ENCODE results near the gene KPNA6. TPM values are rescaled to one million over a fixed set of nuclear protein-coding genes. Genes with fewer than 3 reads are reported as not detected.

The KPNA6 gene
- total RNA-seq, 3 donors from 2014 or later = 47.1 to 70.7 (median 50.1) TPM

GRCh38 chr1:32094746-32095521 lies 12.9 kb upstream of the KPNA6 start:
- TF ChIP-seq, protein P1, sequence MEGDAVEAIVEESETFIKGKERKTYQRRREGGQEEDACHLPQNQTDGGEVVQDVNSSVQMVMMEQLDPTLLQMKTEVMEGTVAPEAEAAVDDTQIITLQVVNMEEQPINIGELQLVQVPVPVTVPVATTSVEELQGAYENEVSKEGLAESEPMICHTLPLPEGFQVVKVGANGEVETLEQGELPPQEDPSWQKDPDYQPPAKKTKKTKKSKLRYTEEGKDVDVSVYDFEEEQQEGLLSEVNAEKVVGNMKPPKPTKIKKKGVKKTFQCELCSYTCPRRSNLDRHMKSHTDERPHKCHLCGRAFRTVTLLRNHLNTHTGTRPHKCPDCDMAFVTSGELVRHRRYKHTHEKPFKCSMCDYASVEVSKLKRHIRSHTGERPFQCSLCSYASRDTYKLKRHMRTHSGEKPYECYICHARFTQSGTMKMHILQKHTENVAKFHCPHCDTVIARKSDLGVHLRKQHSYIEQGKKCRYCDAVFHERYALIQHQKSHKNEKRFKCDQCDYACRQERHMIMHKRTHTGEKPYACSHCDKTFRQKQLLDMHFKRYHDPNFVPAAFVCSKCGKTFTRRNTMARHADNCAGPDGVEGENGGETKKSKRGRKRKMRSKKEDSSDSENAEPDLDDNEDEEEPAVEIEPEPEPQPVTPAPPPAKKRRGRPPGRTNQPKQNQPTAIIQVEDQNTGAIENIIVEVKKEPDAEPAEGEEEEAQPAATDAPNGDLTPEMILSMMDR (IDR thresholded peaks at IDR 0.05) = no peak
- DNase-seq (peak; percentile 38 to 72 (median 48)), ATAC-seq (peak; percentile 90)
- no peak overlapping the region for H3K4me3 ChIP-seq
- H3K9me3 ChIP-seq = no peaks in the 10 kb centered on the region
- H3K4me1 ChIP-seq (ENCODE audit: low read depth) = no peaks in the 10 kb centered on the region
- intact Hi-C loops (cut with DNase I, micrococcal nuclease) = no loop called here
- H3K36me3 ChIP-seq (ENCODE audit: low read depth) = peaks cover 2% of the 10 kb centered on the region

- no peak for DNase-seq
- intact Hi-C loops (cut with DNase I, micrococcal nuclease) = no loop called here
- no peaks in the 10 kb centered on the region for H3K4me1 ChIP-seq (ENCODE audit: low read depth)
- no peaks in the 10 kb centered on the region for H3K9me3 ChIP-seq
- TF ChIP-seq, protein P1 (IDR thresholded peaks at IDR 0.05) = no peak
- no peak overlapping the region for H3K4me3 ChIP-seq
- no peak for ATAC-seq
- H3K36me3 ChIP-seq (ENCODE audit: low read depth) = no peaks in the 10 kb centered on the region
These were observed 8.4 kb upstream of the KPNA6 start for GRCh38 chr1:32099426-32099825.

DNA sequence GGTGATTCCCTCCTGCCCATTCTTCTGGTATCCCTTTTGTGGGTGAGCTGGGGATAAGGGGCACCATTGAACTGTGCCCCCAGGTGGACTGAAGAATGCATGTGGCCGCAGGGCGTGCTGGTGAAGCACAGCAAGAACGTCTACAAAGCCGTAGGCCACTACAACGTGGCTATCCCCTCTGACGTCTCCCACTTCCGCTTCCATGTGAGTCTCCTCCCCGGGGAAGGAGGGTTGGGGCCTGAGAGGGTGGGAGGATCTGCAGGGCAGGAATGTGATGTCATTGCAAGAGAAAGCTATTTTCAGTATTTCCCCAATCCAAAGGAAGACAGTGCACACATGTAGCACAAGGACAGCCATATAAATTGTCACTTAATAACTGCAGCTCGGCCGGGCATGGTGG lies 7.5 kb upstream of the KPNA6 start:
- intact Hi-C loops (cut with DNase I, micrococcal nuclease) = no loop called here
- ATAC-seq = no peak
- TF ChIP-seq, protein P1 (IDR thresholded peaks at IDR 0.05) = no peak
- H3K36me3 ChIP-seq (ENCODE audit: low read depth) = no peaks in the 10 kb centered on the region
- no peaks in the 10 kb centered on the region for H3K9me3 ChIP-seq
- no peaks in the 10 kb centered on the region for H3K4me1 ChIP-seq (ENCODE audit: low read depth)
- H3K4me3 ChIP-seq = no peak overlapping the region
- no peak for DNase-seq

GRCh38 chr1:32100807-32101708 lies 6.8 kb upstream of the KPNA6 start:
- intact Hi-C loops (cut with DNase I, micrococcal nuclease) = no loop called here
- no peaks in the 10 kb centered on the region for H3K36me3 ChIP-seq (ENCODE audit: low read depth)
- TF ChIP-seq, protein P1 (IDR thresholded peaks at IDR 0.05) = no peak
- no peak overlapping the region for H3K4me3 ChIP-seq
- DNase-seq (no peak), ATAC-seq (no peak)
- H3K4me1 ChIP-seq (ENCODE audit: low read depth) = no peaks in the 10 kb centered on the region
- no peaks in the 10 kb centered on the region for H3K9me3 ChIP-seq

DNA sequence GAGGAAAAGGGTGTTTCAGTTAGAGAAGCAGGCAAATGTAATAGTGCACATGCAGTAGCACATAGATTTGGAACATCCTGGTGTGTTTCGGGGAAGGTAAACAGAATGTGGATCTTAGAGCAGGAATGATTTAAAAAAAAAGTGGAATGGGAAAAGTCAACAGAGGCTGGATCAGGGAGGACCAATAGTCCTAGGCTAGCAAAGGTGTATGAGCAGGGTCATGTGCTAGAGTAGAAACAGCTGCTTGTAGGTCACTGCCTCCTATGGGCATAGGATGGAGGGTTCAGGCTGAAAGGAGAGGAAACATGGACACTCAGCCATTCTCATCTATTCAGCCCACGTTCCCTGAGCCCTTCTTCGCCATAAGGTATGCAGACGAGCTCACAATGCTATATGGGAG lies 3.7 kb upstream of the KPNA6 start:
- TF ChIP-seq, protein P1 (IDR thresholded peaks at IDR 0.05) = no peak
- DNase-seq = no peak
- no peak for ATAC-seq
- no peaks in the 10 kb centered on the region for H3K9me3 ChIP-seq
- H3K4me1 ChIP-seq (ENCODE audit: low read depth) = no peaks in the 10 kb centered on the region
- no peak overlapping the region for H3K4me3 ChIP-seq
- intact Hi-C loops (cut with DNase I, micrococcal nuclease) = no loop called here
- no peaks in the 10 kb centered on the region for H3K36me3 ChIP-seq (ENCODE audit: low read depth)
